ENCODE results near the gene PSIP1.
"Not testable (repeated sequence)": the region's sequence is repeated elsewhere in the genome, so short reads cannot be mapped to it uniquely, and the experiment has no call there.

PSIP1 gene

GRCh38 chr9:15501803-15502202 is 9.0 kb downstream of the PSIP1 start:
- no peak for DNase-seq

- DNase-seq = peak; percentile 42
These were observed 9.6 kb downstream of the PSIP1 start for GRCh38 chr9:15501179-15501578.

DNA sequence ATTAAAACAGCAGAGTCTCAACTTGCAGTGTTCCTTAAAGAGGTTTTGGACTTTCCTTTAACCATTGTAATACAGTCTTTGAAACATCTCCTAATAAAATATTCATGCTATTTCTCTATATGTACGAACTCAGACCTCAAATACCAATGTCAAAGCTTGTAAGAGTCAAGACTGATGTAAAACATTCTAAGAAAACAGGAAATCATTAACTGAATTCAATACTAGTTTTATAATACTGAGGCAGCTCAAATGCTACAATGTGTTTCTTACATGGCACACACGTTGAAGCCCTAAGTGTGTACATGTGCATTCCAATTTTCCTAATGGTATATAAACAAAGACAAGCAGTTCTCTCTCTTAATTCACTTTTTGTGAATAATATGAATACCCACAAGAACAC is 11.6 kb downstream of the PSIP1 start:
- no peak for DNase-seq

DNA sequence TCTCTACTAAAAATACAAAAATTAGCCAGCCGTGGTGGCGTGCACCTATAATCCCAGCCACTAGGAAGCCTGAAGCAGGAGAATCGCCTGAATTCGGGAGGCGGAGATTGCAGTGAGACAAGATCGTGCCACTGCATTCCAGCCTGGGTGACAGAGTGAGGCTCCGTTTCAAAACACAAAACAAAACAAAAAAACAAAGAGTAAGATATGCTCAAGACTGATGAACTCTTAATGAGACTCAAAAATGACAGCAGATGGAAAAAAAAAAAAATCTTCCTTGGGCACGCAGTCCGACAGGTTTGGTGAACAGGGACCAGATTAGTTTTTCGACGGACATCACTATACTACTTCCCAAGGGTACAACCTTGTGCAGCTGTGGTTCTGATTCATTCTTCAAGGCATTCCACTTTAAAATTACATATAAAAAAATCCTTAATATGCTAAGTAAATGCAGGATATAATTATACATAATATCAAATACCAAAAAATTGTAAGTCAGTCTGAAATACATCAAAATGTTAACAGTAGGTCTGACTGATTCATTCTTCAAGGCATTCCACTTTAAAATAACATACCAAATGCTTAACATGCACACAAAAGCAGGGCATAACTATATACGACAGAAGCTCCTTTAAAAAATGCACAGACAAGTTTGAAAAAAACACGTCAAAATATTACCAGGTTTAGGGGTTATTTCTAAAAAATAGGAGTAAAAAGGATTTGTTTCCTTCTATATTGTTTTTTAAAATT is 12.3 kb downstream of the PSIP1 start:
- DNase-seq = no peak

DNA sequence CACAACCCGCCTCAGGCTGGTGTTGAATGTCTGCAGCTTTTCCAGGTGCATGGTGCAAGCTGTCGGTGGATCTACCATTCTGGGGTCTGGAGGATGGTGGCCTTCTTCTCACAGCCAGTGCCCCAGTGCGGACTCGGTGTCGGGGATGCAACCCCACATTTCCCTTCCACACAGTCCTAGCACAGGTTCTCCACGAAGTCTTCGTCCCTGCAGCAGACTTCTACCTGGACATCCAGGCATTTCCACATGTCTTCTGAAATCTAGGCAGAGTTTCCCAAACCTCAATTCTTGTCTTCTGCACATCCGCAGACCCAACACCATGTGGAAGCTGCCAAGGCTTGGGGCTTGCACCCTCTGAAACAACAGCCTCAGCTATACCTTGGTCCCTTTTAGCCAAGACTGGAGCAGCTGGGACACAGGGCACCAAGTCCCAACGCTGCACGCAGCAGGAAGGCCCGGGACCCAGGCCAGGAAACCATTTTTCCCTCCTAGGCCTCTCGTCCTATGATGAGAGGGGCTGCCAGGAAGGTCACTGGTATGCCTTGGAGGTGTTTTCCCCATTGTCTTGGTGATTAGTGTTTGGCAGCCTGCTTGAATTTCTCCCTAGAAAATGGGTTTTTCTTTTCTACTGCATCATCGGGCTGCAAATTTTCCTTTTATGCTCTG is 18.2 kb downstream of the PSIP1 start:
- DNase-seq = no peak

DNA sequence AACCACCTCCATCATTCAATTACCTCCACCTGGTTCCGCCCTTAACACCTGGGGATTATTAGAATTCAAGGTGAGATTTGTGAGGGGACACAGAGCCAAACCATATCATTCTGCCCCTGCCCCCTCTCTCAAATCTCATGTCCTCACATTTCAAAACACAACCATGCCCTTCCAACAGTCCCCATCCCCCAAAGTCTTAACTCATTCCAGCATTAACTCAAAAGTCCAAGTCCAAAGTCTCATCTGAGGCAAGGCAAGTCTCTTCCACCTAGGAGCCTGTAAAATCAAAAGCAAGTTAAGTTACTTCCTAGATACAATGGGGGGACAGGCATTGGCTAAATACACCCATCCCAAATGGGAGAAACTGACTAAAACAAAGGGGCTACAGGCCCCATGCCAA is 18.8 kb downstream of the PSIP1 start:
- DNase-seq = no peak

GRCh38 chr9:15485836-15486666 is 24.7 kb downstream of the PSIP1 start:
- DNase-seq = peak; percentile 32

DNA sequence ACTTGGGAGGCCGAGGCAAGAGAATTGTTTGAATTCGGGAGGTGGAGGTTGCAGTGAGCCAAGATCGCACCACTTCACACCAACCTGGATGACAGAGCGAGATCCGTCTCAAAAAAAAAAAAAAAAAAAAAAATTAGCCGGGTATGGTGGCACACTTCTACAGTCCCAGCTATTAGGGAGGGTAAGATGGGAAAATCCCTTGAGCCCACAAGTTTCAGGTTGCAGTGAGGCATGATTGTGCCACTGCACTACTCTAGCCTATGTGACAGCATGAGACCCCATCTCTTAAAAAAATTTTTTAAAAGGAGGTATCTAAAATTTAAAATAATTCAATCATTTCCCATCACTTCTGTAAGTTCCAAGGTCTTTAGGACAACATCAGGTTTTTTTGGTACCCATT is 26.0 kb downstream of the PSIP1 start:
- no peak for DNase-seq

DNA sequence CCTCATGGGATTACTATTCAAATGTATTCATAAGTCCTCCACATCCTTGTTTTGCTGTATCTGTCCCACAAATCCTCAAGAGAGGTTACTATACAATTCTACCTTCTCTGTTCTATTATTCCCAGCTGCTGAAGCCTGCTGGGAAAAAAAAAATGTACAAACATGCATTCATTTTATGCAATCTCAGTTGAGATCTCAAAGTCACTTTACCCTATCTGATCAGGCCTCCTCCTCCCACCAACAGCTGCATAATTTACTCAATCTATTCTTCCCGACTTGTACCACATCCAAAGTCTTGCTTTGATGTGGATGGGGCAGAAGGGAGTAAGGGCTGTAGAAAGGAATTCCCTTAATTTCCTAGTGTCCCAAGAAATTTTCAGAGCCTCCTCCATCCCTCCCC is 28.6 kb downstream of the PSIP1 start:
- no peak for DNase-seq

DNA sequence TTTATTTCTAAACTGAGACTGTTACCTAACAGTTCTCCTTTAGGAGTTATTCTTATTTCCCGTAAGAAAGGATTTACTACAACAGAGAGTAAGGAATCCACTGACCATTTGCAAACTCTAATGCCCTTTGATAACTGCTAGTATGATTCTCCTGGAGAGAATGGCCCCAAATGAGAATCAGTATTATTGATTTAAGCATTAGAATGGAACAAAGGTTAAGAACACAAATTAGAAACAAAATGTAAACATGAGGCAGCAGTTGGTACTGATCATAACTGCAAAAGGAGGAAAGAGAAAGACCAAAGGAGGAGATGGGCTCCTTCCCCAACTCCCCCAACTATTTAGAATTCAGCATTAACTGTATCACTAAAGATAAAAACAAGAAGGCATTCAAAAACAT is 30.7 kb downstream of the PSIP1 start:
- no peak for DNase-seq

GRCh38 chr9:15475923-15476536 is 34.7 kb downstream of the PSIP1 start:
- no peak for DNase-seq

- peak; percentile 37 for DNase-seq
These were observed 40.9 kb downstream of the PSIP1 start for GRCh38 chr9:15469862-15470261.

DNA sequence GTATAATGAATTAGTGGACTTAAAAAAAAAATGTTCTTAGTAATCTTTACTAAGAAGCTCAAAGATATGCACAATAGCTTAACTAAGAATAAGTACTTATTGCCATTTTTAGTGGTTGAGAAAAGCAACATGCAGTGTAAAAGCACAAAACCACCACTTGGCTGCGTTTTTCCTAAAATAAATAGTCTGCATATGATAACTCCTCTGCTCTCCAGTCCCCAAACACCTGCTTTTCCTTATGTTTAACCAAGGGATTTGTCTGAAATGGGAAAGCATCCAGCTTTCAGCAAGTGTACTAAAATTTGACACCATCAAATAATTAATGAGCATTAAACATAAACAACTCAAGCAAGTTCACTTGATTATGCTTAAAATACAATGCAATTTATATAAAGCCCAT is 41.4 kb downstream of the PSIP1 start:
- DNase-seq = peak; percentile 95

GRCh38 chr9:15468145-15468544 is 42.6 kb downstream of the PSIP1 start:
- DNase-seq = no peak

DNA sequence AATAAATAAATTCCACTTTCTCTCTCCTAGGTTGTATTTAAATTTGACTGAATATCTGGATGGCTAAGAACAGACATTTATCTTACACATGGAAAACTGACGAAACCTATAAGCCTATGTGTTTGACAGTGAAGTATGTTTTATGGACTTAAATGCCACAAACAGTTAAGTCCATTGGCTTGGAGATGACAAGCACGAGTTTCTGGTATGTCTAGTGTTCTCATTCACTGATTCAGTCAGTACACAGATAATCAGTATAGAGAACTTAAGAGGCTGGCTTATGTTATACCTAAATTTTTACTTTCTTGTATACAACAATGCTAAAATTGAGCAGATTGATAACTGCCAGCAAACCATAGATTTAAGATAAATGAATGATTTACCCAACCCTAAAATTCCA is 49.2 kb downstream of the PSIP1 start:
- no peak for DNase-seq

DNA sequence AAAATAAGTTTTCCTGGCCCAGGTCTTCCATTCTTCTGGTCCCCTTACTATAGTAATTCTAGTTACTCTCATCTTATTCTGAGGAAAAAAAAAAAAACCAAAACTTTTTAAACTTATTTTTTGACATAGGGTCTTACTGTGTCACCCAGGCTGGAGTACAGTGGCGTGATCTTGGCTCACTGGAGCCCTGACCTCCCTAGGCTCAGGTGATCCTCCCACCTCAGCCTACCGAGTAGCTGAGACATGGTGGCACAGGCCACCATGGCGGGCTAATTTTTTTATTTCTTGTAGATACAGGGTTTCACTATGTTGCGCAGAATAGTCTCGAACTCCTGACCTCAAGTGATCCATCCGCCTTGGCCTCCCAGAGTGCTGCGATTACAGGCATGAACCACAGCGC is 49.7 kb downstream of the PSIP1 start:
- DNase-seq = no peak

DNA sequence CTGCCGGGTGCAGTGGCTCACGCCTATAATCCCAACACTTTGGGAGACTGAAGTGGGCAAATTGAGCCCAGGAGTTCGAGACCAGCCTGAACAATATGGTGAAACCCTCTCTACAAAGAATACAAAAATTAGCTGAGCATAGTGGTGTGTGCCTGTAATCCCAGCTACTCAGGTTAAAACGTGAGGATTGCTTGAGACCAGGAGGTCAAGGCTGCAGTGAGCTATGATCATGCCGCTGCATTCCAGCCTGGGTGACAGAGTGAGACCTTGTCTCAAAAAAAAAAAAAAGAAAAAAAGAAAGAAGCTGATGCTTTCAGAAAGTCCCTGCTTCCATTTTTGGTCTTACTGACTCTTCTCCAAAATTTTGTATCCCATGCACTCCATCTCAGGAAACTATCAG is 56.8 kb downstream of the PSIP1 start:
- no peak for DNase-seq

- no peak for DNase-seq
These were observed 66.6 kb downstream of the PSIP1 start for GRCh38 chr9:15444141-15444540.

- DNase-seq = not testable (repeated sequence)
These were observed 68.5 kb downstream of the PSIP1 start for GRCh38 chr9:15442264-15442663.

GRCh38 chr9:15441841-15442240 is 68.9 kb downstream of the PSIP1 start:
- not testable (repeated sequence) for DNase-seq

DNA sequence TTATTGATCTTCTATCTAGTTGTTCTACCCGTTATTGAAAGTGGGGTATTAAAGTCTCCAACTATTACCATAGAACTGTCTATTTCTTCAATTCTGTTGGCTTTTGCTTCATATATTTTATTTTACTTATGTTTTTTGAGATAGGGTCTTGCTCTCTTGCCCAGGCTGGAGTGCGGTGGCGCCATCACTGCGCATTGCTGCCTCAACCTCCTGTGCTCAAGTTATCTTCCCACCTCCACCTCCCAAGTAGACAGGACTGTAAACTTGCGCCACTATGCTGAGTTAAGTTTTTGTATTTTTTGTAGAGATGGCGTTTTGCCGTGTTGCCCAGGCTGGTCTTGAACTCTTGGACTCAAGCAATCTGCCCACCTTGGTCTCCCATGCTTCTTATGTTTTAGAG is 71.9 kb downstream of the PSIP1 start:
- DNase-seq = no peak

GRCh38 chr9:15433661-15434060 is 77.1 kb downstream of the PSIP1 start:
- no peak for DNase-seq

- DNase-seq = no peak
These were observed 77.6 kb downstream of the PSIP1 start for GRCh38 chr9:15433191-15433590.

Measured in NCI-H1105 treated with DMSO at 0.1 percent for 48 hours (cell line).